ENCODE data around the gene ROPN1. TPM values are rescaled to one million over a fixed set of nuclear protein-coding genes. Genes with fewer than 3 reads are reported as not detected.
"Not testable (repeated sequence)": the region's sequence is repeated elsewhere in the genome, so short reads cannot be mapped to it uniquely, and the experiment has no call there.

ROPN1 gene
- polyA plus RNA-seq (ENCODE audit: insufficient read length in 4 of 4): under 1 TPM in 2 of 4 donors, not detected in 2; 0.11 to 0.15 TPM

DNA sequence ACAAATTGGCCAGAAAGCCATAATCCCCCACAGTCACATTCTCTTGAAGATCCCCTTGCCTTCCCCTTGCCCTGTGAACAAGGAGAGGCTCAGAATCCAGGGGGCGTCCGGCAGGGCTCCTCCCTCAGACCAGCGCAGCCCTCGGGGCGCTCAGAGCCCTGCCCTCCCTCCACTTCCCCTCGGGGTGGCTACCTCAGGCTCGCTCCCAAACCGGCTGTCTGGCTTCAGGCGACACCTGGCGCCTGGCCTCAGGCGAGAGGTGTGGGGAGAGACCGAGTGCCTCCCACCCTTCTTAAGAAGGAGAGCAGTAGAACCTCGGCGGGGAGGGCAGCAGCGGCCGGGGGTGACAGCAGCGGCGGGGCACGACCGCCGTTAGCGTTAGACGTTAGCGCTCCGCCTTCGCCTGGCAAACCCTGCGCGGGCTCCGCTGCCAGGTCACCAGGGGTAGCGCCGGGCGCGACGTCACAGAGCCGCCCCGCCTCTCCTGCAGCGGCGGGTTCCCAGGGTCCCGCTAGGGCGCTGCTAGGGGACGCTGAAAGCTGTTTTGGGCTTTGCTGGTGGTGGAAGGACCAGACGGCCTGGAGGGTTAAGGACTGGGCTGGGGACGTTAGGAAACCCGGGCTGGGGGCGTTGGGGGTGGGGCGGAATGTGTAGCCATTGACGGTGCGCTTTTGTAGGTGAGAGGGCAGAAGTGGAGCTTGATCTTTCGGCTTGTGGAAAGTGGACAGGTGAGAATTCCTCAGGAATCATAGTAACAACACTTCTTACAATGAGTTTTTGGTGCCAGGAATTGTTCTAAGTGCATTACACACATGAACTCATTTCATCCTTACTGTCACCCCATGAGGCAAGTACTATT, at the start of gene ROPN1:
Gene ROPN1, minus strand, starts transcription at position 395 of the 859 bp plus-strand sequence. CDS start 11,643 bp downstream, outside the sequence.
- not testable (repeated sequence) for DNase-seq (ENCODE audit: low read depth in 4 of 4, low spot score in 3 of 4)

DNA sequence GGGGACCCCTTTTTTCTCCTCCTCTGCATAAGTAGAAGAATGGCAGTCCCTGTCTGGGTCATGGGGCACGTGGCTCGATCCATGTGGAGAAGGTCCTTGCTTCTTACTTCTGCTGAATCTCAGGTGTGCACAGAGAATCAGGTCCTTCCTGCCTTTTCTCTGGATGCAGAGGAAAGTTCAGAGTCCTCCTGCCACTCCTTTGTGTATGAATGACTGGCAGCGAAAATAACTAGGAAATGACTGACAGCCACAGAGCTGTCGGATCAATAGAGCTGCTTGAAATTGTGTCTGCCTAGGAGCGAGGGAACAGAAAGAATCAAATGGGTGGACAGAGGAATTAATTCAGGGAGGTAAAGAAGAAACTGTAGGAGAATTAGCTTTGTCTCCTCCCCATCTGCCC, 49.6 kb upstream of the ROPN1 start:
- no peak for DNase-seq (ENCODE audit: low read depth in 4 of 4, low spot score in 3 of 4)

DNA sequence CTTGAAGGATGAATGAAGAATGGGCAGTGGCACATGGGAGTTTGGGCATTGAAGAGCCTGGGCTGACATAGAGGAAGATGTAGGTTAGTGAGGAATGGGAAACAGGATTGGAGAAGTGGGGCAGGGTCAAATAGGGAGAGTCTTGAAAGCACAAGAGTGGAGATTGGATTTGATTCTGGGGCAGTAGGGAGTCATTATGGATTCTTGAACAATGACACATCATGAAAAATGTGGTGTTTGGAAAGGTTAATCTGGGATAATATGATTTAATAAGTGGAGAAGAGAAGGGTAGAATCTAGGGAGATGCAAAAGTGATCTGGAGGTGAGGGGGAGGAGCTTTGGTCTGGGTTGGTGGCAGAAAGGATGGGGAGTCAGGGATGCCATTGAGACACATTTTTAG, 45.4 kb upstream of the ROPN1 start:
- no peak for DNase-seq (ENCODE audit: low read depth in 4 of 4, low spot score in 3 of 4)

DNA sequence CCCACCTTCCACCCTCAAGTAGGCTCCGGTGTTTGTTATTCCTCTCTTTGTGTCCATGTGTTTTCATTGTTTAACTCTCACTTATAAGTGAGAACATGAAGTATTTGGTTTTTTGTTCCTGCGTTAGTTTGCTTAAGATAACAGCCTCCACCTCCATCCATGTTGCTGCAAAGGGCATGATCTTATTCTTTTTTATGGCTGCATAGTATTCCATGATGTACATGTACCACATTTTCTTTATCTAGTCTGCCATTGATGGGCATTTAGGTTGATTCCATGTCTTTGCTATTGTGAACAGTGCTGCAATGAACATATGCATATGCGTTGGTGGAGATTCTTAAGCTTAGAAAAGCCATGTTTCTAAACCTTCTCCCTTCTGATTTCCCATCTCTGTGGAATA, 44.3 kb upstream of the ROPN1 start:
- not testable (repeated sequence) for DNase-seq (ENCODE audit: low read depth in 4 of 4, low spot score in 3 of 4)

DNA sequence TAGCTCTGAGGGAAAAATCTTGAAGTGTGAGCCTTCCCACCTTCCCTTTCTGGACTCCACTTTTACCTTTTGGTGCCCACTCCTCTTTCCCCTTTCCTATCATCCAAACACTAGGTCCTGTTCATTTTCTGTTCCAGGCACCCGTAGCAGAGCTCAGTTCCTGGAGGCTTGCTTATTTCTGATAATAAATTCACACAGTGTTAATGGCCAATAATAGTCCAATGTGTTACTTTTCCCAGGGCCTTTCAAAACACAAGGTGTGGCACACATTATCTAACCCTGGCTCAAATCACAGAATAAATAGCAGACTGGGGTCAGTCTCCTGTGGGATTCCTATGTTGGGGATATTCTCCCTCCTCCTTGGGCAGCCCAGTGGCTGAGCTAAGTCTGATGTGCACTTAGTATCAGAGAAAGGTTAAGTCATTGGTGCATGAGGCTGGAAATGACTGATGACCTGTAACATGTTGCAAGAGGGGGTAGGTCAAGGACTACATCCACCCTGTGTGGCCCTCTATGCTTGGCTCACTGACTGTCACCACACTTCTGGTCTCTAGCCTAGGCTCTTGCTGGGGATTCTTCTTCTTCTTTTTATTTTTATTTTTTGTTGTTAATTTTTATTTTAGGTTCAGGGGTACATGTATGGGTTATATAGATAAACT, 43.7 kb upstream of the ROPN1 start:
- DNase-seq (ENCODE audit: low read depth in 4 of 4, low spot score in 3 of 4): no peak

DNA sequence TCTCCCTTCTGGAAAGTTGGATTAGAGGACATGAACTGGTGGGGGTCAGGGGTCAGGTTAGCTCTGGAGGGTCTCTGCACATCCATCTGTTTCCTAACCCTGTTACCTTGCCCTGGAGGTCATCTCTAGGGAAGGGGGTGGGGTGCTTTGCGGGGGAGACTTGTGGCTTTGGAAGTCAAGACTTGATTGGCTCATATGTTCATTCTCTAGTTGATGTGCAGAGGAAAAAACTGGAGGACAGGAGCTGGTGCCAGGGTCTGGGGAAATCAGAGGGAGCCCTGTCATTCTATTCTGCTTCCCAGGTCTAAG, 42.9 kb upstream of the ROPN1 start:
- DNase-seq (ENCODE audit: low read depth in 4 of 4, low spot score in 3 of 4): no peak

DNA sequence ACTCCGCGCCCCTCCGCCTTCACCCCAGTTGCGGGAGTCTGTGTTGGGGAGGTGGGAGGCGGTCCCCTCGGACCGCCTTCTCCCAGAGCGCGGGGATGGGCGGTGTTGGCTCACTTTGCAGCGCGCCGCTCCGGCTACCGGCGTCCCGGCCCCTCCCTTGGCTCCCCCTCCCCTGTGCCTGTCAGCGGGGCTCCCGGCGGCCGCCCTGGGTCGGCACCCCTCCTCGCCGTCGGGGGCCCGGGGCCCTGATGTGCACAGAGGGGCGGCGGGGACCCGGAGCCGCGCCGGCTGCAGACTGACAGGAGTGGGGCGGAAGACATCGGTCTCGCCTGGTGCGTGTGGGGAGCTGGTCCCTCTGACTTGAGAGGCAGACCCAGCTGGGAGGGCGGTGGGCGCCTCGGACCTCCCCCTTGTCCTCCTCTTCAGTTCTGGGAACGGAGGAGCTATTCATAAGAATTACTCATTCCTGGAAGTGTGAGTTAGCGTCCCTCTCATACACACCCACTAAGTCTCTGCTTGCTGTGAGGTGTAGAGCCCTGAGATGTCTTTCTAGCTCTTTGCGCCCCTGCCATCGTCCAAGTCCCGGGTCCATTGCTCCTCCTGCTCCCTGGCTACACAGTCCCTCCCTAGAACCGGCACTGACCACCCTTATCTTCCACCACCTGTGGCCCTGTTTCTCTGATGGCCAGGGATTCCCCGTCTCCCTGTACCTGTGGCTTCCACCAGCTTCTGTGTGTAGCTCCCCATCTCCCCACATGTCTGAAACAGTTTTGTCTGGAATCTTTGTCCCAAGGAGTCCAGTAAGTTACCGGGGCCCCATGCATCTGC, 42.3 kb upstream of the ROPN1 start:
- peak in 1 of 4 donors; percentile 18 for DNase-seq (ENCODE audit: low read depth in 4 of 4, low spot score in 3 of 4)

DNA sequence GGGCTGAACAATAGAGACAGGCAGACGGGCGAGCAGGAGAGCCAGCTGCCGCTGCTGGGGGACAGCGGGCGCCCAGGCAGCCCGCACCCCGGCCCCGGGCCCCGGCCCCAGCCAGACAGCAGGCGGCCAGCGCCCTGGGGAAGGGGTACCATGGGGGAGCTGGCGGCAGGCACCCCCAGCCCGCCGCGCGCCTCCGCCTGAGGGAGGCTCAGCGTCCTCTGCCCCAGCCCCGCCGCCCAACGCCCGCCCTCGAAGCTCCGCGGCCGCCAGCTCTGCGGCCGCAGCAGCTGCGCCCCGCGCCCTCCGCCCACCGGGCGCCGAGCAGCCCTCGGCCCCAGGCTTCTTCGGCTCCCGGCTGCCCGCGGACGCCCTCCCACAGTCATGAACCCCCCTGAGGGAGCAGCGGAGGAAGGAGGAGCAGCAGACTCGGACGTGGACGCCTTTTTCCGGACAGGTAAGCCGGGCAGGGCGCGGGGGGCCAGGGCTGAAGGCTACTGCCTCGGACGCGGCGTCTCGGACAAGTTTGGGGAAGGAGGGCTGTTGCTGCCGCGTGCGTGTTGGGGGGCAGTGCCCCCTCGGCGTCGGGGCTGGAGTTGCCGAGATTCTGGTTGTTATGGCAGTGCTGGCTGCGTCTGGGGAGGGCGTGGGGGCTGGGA, 41.6 kb upstream of the ROPN1 start, which contains the start of gene KALRN:
Gene KALRN, plus strand, starts transcription at position 10 of the 656 bp plus-strand sequence.
- peak in 1 of 4 donors; percentile 24 for DNase-seq (ENCODE audit: low read depth in 4 of 4, low spot score in 3 of 4)

DNA sequence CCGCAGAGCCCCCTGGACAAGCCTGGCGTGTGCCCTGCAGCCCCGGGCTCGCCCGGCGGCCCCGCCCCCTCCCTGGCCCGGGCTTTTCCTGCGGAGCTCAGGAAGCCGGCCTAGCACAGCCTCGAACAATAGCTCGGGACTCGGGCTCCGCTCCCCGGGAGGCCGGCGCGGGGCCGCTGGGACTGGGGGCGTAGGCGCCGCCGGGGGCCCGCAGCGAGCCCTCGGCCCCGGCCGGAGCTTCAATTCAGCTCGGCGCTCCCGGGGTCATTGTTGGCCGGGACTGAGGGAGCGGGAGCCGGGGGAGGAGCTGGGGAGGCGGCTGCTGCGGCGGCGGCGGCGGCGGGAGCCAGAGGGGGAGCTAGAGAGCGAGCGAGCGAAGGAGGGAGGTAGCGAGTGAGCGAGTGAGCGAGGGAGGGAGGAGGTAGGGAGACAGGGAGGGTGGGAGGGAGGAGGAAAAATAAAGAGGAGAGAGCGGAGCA, 41.0 kb upstream of the ROPN1 start:
- DNase-seq (ENCODE audit: low read depth in 4 of 4, low spot score in 3 of 4): peak; percentile 55 to 75 (median 67)

DNA sequence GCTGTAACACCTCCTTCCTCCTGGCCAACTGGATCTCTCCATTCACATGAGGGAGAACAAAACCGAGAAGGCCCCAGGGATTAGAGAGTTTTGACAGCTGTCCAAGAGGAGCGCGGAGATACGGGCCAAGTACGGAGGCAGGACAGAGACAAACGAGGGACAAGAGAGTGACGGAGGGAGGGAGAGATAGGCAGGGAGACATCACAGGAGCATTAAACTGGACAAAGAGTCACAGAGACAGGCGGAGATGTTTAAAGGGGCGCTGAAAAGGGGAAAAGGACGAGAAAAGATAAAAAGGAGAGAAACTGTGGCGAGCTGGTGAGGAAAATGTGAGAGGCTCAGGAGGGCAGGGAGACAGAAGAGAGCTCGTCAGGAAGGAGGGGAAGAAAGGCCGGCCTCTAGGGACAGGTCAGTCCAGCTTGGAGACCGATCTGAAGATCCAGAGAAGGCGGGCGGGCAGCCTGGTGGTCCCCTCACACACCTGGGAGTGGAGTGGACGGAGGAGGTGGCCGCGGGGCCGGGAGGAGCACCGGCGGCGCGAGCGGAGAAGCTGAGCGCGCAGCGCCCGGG, 40.5 kb upstream of the ROPN1 start:
- peak in 1 of 4 donors; percentile 18 for DNase-seq (ENCODE audit: low read depth in 4 of 4, low spot score in 3 of 4)

DNA sequence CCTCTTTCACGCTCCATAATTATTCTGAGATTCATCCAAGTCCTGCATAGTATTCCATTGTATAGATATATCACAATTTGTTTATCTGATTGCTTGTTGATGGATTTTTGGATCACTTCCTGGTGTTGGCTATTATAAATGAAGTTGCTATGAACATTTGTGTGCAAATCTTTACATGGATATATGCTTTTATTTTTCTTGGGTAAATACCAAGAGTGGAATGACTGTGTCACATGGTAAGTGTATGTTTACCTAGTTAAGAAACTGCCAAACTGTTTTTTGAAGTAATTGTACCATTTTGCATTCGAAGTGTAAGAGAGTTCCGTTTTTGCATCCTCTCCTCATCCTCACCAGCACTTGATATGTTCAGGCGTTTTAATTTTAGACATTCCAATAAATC, 34.6 kb upstream of the ROPN1 start:
- DNase-seq (ENCODE audit: low read depth in 4 of 4, low spot score in 3 of 4): no peak

DNA sequence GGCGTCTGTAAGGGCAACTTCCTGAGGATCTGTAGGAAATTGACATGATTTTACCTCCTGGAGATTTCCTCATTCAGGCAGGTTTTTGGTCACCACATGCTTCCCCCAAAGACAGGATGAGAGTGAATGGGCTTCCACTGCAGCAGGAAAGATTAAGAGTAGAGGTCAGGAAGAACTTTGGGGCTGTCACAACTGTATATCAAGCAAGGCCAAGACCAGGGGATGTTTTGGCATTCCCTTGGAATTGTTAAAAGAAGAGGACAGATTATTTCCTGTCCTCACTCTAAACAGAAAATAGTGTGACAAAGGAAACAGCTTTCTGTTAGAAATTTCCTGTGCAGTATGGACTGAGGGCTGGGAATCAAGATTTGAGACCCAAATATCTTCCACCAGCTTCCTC, 31.6 kb upstream of the ROPN1 start:
- not testable (repeated sequence) for DNase-seq (ENCODE audit: low read depth in 4 of 4, low spot score in 3 of 4)

DNA sequence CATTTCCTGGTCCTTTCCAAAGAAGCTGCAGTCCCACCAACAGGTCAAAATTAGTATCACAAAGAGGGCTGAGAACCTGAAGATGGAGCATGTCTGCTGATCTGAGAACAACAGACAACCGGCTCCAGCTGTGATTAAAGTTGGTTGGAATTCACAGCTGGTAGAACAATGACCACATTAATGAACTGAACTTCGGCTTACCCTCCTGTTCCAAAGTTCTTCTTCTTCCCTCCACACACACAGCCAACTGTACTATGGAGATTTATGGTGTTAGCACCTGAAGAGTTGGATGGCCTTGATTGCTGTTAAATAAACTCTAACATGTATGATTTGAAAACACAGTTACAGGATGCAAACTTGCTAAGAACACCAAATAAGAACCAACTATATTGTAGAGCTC, 27.4 kb upstream of the ROPN1 start:
- DNase-seq (ENCODE audit: low read depth in 4 of 4, low spot score in 3 of 4): no peak

DNA sequence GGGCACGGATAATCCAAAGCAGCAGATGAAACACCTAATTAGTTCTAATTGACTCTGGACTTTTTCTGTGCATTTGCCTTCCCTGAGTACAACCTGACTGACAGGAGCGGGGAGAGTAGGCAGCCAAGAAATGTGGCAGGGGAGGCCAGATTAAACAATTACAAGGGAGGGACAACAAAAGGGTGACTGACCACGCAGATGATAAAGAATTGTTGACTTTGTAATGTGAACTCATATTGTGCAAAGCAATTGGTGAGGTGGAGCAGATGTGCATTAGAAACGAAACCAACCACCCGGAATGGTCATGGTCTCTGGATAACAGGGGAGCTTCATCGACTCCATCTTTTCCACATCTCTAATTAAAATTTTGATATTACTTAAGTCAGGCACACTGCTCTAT, 25.6 kb upstream of the ROPN1 start:
- DNase-seq (ENCODE audit: low read depth in 4 of 4, low spot score in 3 of 4): not testable (repeated sequence)

DNA sequence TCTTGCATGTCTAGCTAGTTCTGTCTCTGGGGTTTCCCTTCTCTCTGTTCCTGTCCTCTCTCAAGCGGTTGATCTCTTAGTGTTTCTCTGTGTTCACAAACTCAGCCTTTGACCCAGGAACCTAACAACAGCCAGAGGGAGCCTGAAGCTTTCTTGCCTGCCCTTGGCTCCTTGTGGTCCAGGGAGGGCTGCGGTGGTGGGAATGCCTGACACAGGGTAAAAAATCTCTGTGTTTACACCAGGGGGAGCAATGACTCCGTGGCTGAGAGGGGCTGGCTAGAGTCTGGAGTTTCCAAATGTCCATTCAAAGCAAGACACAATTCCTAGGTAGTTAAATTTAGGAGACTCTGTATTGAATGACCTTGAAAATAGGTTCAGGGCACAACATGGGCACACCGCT, 24.6 kb upstream of the ROPN1 start:
- peak in 2 of 4 donors; percentile 6 to 10 for DNase-seq (ENCODE audit: low read depth in 4 of 4, low spot score in 3 of 4)

DNA sequence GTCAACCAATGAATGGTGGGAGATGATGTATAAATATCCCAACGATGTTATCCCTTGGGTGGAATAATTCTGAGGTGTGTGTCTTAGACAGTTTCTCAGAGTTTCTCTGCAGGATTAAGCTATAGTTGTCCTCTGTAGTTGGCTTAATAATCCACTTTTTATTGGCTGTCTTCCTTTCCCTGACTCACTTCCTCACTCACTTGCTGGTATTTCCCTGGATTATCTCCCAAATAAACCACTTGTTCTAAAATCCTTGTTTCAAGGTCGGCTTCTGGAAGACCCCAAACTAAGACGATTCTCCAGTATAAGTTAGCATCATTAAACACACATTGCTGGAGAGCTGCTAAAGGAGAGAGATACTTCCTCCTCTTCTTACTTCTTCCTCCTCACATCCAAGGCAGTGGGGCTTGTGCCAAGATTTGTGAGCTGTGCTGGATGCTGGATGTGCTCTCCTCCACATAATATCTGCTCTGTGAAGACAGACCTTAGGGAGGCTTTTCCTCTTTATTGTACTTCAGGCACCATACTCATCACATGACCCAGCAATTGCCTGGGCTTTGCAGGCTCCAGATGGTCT, 22.5 kb upstream of the ROPN1 start:
- no peak for DNase-seq (ENCODE audit: low read depth in 4 of 4, low spot score in 3 of 4)

DNA sequence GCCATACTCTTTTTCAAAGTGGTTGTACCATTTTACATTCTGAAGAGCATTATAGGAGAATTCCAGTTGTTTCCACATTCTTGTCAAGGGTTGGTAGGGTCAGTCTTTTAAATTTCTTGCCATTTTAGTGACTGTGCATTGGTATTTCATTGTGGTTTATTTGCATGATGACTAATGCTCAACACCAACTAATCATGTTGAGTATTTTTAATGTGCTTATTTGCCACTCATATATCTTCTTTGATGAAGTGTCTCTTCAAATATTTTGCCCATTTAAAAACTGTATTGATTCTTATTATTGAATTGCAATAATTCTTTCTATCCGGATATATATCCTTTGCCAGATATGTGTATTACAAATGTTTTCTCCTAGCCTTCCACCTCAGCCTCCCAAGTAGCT, 16.4 kb upstream of the ROPN1 start:
- not testable (repeated sequence) for DNase-seq (ENCODE audit: low read depth in 4 of 4, low spot score in 3 of 4)

DNA sequence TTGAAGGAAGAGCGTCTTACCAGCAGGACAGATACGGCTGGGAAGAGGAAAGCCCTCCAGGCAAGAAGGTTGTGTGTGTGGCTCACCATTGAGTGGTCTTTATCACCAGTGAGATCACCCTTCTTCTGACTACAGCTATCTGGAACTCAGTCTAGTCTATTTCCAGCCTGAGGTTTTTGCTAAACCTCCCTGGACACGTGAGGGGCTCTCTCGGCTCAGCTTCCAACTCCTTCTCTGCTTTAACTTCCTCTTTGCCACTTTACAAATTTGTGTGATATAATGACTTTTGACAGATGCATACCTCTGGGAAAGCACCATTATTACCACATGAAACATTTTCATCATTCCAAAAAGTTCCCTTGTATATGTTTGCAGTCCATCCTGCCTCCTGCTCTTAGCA, 15.3 kb upstream of the ROPN1 start:
- DNase-seq (ENCODE audit: low read depth in 4 of 4, low spot score in 3 of 4): no peak

DNA sequence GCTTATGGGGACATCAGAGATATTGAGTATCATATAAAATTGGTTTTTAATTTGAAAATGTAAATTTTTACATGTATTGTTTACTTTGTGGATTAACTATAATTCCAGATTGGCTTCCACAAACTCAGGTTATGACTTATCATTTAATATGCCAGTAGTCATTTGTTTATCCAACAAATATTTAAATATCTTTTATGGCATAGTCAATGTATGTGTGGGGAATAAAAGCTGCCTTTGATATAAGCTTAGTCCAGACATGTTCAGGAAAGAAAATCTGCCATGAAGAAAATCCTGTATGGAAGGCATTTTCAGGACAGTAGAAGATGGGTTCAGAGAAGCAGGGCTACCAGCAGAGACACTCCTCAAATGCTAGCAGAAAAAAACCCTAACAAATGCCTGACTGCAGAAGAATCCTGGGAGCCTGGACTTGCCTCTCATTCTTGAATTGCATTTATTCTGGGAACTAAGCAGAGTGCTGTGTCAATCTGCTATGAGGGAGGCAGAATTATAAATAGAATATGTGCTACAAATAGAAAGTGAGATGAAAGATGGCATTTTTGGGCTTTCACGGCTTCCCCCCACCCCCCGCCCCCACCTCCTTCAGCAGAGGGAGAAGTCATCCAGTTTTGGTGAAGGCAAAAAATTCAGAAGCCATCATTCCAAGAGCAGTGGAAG, 10.6 kb upstream of the ROPN1 start:
- not testable (repeated sequence) for DNase-seq (ENCODE audit: low read depth in 4 of 4, low spot score in 3 of 4)
